GM18858 (cell line): ENCODE measurements around the gene CELA2B.
"Not testable (repeated sequence)": the region's sequence is repeated elsewhere in the genome, so short reads cannot be mapped to it uniquely, and the experiment has no call there.

Experiments used
- ATAC-seq: cut with Tn5 transposase; IDR thresholded peaks from one replicate; pipeline ENCODE4 v1.9.1; 2021; ENCODE audit not compliant: unreplicated experiment

CELA2B gene

DNA sequence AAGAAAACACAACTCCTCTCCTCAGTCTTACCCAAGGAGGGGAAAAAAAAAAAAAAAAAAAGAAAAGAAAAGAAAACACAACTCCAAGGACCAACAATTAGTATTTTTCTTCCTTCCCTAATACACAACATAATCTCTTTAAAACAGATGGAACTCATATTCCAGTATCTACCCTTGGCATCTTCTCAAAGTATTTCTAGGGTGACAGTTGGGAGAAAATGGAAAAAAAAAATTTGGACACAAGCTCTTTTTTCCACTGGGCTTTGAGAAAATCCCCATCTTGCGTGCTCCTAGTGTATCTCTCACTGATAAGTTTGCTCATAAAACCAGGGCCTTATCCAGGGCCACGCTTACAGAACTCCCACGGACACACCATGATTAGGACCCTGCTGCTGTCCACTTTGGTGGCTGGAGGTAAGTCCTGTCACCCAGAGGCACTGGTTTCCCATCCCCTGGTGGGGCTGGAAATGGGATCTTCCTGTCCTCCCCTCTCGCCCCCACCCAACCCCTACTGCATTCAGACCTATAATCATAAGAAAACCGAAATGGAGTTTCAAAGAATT is at the start of gene CELA2B:
Gene CELA2B (plus strand): TSS at position 353 of the 563 bp plus-strand sequence. CDS start 22 bp downstream, at position 375.
- ATAC-seq: no peak

DNA sequence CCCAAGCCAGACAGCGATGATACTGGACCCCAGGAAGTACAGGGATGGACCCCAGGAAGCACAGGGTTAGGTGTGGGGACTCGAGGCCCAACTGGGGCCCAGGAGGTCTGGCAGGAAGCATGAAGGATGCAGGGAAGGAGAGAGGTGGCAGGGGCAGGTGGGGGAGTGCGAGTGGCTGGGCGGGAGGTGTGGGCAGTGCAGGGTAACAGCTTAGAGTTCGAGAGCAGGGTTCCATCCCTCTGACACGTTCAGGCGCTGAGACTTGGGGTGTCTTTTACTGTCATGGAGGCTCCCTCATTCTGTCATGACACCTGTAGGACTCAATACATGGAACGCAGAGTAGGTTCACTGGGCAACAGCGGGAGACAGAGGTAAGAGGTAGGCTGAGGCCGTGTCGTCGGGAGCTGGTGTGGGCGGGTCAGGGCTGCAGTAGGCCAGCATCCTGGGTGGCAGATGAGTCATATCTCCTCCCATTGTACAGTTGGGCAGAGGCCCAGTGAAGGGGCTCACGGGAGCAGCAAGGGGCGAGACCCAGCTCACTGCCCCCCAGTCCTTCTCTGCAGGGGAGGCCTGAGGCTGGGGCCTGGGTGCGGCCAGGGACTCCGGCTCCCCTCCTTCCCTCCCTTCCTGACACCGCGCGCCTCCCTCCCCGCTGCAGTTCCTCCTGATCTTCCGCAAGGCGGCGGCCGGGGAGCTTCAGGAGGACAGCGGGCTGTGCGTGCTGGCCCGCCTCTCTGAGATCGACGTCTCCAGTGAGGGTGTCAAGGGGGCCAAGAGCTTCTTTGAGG is 49.2 kb upstream of the CELA2B start:
- ATAC-seq: no peak

DNA sequence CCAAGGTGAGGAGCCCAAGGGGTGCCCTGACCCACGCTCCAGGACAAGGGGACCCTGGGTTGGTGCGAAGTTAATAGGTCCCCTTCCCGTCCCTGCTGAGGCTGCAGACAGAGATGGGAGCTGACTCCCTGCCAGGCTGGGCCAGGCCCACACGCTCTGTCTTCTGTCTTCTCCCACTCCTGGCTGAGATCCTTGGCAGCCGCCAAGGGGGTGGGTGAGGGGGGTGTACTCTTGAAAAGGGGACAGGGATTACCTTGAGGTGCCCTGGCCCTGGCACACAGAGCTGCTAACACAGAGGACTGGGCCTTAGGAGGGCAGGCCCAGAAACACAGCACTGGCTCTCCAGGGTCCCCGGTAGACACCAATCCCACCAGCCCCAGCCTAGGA is 48.6 kb upstream of the CELA2B start:
- no peak for ATAC-seq

DNA sequence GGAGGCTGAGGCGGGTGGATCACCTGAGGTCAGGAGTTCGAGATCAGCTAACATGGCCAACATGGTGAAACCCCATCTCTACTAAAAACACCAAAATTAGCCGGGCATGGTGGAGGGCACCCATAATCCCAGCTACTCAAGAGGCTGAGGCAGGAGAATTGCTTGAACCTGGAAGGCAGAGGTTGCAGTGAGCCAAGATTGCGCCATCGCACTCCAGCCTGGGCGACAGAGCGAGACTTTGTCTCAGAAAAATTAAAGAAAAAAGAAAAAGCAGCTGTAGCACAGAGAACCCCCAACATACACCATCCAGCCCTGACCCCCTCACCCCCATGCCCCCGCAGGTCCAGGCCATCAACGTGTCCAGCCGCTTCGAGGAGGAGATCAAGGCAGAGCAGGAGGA is 47.7 kb upstream of the CELA2B start:
- ATAC-seq: not testable (repeated sequence)

DNA sequence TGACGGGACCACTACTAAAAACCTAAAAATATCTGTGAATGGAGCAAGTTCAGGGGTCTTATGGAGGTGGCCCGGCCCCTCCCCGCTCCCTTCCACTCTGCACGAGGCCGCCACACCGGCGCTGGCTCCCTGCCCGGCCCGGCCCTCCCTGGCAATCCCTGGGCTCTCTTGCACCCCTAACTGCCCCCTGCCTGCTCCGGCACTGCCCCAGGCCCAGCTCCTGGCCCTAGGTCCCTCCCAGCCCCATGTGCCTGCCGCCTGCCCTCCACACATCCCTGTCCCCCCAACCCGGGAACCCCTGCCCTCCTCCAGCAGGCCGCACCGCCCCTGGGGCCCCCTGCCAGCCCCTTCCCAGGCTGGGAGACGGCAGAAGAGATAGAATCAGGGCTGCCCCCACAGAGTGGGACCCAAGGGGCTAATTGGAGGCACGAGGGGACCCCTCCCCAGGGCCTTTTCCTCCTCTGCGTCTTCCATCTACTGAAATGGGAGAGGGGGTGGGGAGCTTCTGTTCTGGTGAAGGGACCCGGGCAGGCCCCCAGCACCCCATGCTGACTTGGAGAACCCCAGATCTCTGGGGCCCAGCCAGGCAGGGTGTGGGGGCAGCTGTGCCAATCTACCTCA is 47.0 kb upstream of the CELA2B start:
- no peak for ATAC-seq

DNA sequence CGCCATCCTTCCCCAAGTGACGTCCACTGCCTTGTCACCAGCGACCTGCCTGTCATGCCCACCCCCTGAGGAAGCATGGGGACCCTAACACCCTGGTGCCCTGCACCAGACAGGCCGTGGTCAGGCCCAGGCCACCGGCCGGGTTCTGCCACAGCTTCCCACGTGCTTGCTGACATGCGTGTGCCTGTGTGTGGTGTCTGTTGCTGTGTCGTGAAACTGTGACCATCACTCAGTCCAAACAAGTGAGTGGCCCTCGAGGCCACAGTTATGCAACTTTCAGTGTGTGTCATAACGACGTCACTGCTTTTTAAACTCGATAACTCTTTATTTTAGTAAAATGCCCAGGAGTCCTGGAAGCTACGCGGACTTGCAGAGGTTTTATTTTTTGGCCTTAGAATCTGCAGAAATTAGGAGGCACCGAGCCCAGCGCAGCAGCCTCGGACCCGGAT is 46.2 kb upstream of the CELA2B start:
- no peak for ATAC-seq

DNA sequence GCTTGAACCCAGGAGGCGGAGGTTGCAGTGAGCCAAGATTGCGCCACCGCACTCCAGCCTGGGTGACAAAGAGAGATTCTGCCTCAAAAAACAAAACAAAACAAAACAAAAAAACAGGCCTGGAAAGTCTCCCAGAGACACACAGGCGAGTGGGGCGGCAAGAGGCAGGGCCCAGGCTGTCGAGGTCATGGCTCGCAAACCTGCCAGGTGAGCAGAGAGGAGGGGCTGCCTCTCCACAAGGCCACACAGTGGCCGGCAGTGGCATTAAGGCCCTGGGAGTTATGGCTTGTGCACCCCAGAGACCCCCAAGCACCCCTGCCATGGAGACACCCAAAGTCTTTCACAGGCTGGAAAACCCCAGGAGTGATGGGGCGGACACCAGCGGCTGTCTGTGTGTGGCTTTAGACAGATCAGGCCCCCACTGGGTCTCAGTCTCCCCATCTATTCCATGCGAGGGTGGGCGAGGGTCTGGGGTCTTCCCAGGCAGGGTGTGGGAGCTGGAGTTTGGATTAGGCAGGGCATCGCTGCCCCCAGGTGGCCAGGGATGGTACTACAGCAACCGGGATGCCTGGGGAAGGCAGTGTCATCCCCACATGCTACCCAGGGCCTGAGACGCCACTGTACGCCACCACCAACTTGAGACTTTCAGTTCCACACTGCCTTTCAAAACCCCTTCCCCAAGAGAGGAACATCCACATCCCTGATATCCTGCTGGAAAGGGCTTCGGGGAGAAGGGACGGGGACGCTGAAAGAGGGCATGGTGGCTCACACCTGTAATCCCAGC is 44.9 kb upstream of the CELA2B start:
- no peak for ATAC-seq

DNA sequence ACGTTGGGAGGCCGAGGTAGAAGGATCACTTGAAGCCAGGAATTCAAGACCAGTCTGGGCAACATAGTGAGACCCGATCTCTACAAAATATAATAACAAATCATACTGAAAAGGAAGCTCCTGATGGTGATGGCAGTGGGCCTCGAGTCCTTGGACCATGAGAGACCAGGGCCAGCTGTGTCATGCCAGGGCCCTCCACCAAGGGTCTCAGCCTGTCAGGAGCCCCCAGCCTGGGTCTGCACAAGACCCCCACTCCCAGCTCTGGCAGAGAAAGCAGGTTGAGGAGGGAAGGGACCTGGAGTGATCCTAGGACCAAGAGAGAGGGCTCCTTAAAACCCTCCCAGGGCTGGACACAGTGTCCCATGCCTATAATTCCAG is 44.3 kb upstream of the CELA2B start:
- ATAC-seq: no peak

DNA sequence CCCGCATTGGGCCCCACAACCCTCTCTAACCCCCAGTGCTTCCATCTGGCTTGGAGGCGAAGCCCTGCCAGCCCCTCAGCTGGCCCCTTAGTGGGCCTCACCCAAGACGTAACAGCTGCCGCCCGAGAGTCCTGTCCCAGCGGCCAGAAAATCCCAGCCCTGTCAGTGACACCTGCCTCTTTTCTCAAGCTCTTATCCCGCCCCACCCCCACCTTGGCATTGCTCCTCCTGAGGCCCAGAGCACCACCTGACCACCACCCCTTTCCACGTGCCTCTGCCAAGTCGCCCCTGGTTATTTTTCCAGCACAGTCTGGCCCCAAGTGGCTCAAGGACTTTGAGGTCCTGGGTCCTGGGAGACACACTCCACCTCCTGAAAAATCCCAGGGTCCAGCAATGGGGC is 43.6 kb upstream of the CELA2B start:
- ATAC-seq: no peak

DNA sequence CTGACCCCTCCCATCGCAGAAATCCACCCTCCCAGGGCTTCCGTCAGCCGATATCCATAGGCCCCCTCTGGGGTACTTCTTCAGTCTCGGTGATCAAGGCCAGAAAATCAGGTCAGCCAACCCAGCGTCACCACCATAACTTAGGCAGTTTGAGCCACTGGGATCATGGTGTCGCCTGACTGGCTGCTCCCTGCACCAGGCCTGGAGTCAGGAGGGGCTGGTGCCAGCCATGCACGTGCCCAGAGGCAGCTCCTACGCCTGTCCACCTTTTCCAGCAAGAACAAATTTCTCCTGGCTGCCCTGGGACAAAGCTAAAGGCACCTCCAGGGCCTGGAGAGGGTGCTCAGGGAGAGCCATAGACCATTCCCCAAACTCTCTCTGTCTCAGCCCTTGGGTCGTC is 42.4 kb upstream of the CELA2B start:
- no peak for ATAC-seq

DNA sequence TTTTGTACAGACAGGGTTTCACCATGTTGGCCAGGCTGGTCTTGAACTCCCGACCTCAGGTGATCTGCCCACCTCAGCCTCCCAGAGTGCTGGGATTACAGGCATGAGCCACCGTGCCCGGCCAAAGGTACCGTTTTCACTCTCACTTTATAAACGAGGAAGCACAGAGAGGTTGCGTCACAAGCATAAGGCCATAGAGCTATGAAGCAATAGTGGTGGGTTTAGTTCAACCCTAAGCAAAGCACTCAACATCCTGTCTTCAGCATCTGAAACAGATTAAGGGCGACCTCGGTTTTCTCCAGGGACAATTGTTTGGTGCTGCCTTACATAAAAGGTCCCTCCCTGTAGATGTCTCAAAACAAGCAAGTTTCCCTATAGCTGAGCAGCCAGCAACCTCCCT is 41.2 kb upstream of the CELA2B start:
- ATAC-seq: not testable (repeated sequence)

DNA sequence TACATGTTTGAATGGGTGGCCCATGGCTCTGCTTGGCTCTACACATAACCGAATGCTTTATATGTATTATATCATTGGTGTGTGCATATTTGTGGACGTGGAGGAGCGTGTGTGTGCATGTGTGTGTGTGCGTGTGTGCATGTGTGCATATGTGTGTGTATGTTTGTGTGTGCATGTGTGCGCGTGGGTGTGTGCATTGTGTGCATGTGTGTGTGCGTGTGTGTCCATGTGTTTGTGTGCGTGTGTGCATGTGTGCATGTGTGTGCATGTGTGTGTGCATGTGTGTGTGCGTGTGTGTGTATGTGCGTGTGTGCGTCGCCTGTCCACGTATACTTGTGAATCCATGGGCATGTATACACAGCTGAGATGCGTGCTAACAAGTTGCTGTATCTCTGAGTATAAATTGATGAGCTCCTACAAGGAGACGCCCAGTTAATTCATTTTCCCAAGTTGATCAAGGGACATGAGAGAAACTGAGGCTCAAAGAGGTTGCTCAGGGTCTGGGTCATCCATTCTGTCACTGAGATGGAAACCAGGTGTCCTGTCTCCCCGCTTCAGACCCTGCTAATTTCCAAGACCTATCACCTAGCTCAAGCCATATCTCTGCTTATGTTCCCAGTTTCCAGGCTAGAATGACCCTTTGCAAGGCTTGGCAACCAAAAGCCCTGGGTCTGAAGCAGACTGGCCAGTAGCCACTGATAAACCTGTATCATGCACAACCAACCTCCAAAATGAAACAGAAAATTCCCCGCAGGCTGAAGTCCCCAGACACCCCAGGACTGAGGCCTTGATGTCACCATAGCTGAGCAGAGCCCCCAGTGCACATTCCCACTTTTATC is 40.4 kb upstream of the CELA2B start:
- no peak for ATAC-seq

DNA sequence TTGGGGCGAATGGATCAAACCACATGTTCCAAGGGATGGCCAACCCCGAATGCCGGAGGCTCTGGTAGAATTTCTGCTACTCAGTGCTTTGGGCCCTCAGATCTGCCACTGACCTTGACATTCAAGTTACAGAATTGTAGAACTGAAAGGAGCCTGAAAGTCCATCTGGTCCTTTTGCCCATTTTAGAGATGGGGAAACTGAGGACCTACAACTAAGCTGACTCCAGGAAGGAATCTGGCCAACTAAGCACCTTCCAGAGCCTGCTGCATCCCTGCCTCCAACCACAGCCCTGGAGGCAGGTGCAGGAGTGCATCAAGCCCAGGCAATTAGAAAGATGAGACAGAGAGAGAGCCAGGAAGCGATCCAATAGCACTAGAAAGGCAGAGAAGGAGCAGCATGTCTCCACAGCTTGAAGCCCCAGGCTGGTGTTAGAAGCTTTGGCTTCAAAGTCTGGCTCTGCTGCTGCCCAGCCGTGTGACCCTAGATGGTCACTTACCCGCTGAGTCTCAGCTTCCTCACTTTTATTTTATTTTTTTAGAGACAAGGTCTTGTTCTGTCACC is 38.9 kb upstream of the CELA2B start:
- ATAC-seq: no peak

DNA sequence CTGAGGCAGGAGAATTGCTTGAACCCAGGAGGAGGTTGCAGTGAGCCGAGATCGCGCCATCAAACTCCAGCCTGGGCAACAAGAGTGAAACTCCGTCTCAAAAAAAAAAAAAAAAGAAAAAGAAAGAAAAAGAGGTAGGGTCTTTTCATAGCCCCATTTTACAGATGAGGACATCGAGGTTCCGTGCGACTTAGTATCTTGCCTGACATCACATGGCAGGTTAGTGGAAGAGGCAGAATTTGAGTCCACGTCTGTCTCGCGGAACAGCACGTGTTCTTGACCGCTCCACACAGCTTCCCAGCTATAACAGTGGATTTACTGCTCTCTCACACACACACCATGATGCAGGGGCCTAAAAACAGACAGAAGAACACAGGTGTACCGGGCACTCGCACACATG is 36.6 kb upstream of the CELA2B start:
- no peak for ATAC-seq

DNA sequence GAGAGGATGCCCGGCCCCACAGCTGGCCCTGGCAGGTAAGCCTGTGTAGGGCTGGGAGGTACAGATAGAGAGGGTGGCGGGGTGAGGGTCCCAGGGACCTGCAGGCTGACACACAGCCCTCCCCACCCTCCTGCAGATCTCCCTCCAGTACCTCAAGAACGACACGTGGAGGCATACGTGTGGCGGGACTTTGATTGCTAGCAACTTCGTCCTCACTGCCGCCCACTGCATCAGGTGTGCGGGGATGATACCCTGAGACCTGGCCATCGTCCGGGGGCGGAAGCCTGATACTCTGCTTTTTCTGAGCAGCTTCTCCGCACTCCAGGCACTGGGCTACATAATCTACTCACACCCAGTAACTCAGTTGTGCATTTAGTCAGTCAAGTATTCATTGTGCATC is 35.5 kb upstream of the CELA2B start:
- ATAC-seq: no peak

DNA sequence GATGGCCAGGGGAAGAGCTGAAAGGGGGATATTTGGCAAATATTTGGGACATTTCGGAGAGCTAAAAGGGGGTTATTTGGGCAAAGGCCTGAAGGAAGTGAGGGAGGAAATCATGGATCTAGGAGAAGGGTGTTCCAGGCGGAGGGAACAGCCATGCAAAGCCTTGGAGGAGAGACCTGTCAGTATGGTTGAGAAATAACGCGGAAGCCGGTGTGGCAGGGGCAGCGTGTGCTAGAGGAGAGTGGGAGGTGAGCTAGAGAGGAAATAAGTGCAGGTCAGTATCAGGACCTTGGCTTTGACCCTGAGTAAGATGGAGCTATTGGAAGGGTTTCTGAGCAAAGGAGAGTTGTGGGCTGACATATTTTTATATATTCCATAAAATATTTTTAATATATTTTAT is 34.7 kb upstream of the CELA2B start:
- ATAC-seq: no peak

DNA sequence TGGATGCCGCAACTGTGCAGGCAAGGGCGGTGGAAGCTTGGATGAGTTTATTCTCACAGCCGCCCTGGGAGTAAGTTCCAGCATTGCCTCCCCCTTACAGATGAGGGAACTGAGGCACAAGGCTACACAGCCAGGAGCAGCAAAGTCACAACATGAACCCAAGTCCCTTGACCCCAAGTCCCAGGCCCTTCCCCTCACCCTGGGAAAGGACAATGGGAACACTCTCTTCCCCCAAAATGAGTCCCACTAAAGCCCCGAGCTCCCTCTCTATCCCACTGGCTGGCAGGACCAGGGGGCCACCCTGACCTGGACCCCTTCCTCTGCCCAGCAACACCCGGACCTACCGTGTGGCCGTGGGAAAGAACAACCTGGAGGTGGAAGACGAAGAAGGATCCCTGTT is 33.8 kb upstream of the CELA2B start:
- no peak for ATAC-seq

DNA sequence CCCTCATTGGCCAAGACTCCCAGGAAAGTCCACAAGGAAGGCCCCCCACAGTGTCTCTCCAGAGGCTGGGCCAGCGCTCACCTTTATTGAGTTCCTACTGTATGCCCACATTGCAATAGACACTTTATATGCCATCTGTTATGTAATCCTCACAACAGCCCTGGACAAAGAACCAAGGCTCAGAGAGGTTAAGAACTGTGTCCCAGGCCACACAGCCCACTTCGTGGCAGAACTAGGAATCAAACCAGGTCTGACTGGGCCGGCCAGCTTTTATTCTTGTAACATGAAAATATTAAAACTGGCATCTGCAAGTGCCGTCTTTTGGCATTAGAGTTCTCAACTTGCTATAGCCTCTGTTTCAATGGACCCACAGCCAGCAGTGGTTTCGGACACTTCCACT is 33.1 kb upstream of the CELA2B start:
- no peak for ATAC-seq

DNA sequence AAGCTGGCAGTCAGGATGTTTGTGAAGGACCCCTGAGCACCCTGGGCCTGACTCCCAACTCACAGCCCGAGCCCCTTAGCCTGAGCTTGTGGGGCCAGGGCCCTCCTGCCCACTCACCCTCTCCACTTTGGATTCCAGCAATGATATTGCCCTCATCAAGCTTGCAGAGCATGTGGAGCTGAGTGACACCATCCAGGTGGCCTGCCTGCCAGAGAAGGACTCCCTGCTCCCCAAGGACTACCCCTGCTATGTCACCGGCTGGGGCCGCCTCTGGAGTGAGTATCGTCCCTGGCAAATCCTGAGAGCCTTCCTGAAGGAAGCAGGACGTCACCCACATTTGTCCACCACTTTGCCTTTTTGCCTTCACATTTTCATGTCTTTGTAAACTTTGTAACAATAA is 32.6 kb upstream of the CELA2B start:
- ATAC-seq: no peak
